Activated effector memory CD4-positive, alpha-beta T cell treated with Interleukin-2 at 50 U/mL for 16 hours (primary cell): Measurements from ENCODE around the gene PIGL.

Experiments
- DNase-seq: peaks from one replicate; pipeline ENCODE4 v3.0.0-alpha.2; 2020

Gene PIGL

GRCh38 chr17:16313139-16314090 is 96.4 kb downstream of the PIGL start:
- DNase-seq, result no peak

- DNase-seq, result no peak
Observed at GRCh38 chr17:16314189-16314588, 97.2 kb downstream of the PIGL start.

- DNase-seq, result no peak
Observed at GRCh38 chr17:16314859-16315258, 97.8 kb downstream of the PIGL start.

- DNase-seq, result no peak
Observed at GRCh38 chr17:16319969-16320368, 103.0 kb downstream of the PIGL start.

GRCh38 chr17:16322636-16323035 is 105.6 kb downstream of the PIGL start:
- DNase-seq, result no peak

- no peak for DNase-seq
Observed at GRCh38 chr17:16325964-16326363, 109.0 kb downstream of the PIGL start.

GRCh38 chr17:16327018-16327417 is 110.0 kb downstream of the PIGL start:
- no peak for DNase-seq

- DNase-seq, result no peak
Observed at GRCh38 chr17:16328997-16329396, 112.0 kb downstream of the PIGL start.

- DNase-seq, result no peak
Observed at GRCh38 chr17:16329519-16330271, 112.7 kb downstream of the PIGL start.

GRCh38 chr17:16338391-16338790 is 121.4 kb downstream of the PIGL start:
- DNase-seq, result no peak

GRCh38 chr17:16339402-16339801 is 122.4 kb downstream of the PIGL start:
- DNase-seq, result no peak

GRCh38 chr17:16339959-16340358 is 122.9 kb downstream of the PIGL start:
- DNase-seq, result no peak

GRCh38 chr17:16342979-16343378 is 126.0 kb downstream of the PIGL start:
- DNase-seq, result no peak

GRCh38 chr17:16343569-16343968 is 126.6 kb downstream of the PIGL start:
- no peak for DNase-seq

GRCh38 chr17:16345565-16345964 is 128.6 kb downstream of the PIGL start:
- no peak for DNase-seq

- DNase-seq, result no peak
Observed at GRCh38 chr17:16346721-16347271, 129.8 kb downstream of the PIGL start.

- no peak for DNase-seq
Observed at GRCh38 chr17:16348586-16348985, 131.6 kb downstream of the PIGL start.

GRCh38 chr17:16349431-16349830 is 132.4 kb downstream of the PIGL start:
- no peak for DNase-seq

GRCh38 chr17:16351831-16352230 is 134.8 kb downstream of the PIGL start:
- no peak for DNase-seq

GRCh38 chr17:16352303-16352666 is 135.3 kb downstream of the PIGL start:
- DNase-seq, result peak; percentile 2

GRCh38 chr17:16352667-16353316 is 135.8 kb downstream of the PIGL start:
- DNase-seq, result no peak

- peak; percentile 50 for DNase-seq
Observed at GRCh38 chr17:16353317-16354174, 136.5 kb downstream of the PIGL start, which contains the start of gene CENPV. Gene CENPV (minus strand): TSS chr17:16353469. CDS start chr17:16353436, 33 bp downstream.
